Measurements from ENCODE around the gene DHODH. TPM values are rescaled to one million over a fixed set of nuclear protein-coding genes. Genes with fewer than 3 reads are reported as not detected.

The DHODH gene
- total RNA-seq, 1 donor from 2014 or later = 6.1 TPM

Other genes with a start within 250 kb of the DHODH start
- 33.7 TPM for gene AP1G1, start 199.9 kb upstream of the DHODH start, total RNA-seq
- gene ATXN1L, start 162.8 kb upstream of the DHODH start, total RNA-seq = 14.4 TPM
- gene ZNF821, start 124.6 kb upstream of the DHODH start, total RNA-seq = 3.2 TPM
- 110 TPM for gene IST1, start 113.2 kb upstream of the DHODH start, total RNA-seq
- 0.22 TPM for gene PKD1L3, start 8.3 kb upstream of the DHODH start, total RNA-seq
- gene HP, start 45.8 kb downstream of the DHODH start, total RNA-seq = 80.3 TPM
- 94.9 TPM for gene HPR, start 54.5 kb downstream of the DHODH start, total RNA-seq
- gene TXNL4B, start 84.9 kb downstream of the DHODH start, total RNA-seq = 5.4 TPM
- gene DHX38, start 85.1 kb downstream of the DHODH start, total RNA-seq = 43.1 TPM
- gene PMFBP1, start 163.4 kb downstream of the DHODH start, total RNA-seq = not detected

Measured in left ventricle myocardium superior (tissue), 1 donor.